GM21825 (cell line): ENCODE results near the gene PRR30.

Experiments used
- ATAC-seq: cut with Tn5 transposase; IDR thresholded peaks from one replicate; pipeline ENCODE4 v1.9.1; 2021; ENCODE audit warnings: mild to moderate bottlenecking, moderate library complexity; ENCODE audit not compliant: unreplicated experiment

PRR30 gene

DNA sequence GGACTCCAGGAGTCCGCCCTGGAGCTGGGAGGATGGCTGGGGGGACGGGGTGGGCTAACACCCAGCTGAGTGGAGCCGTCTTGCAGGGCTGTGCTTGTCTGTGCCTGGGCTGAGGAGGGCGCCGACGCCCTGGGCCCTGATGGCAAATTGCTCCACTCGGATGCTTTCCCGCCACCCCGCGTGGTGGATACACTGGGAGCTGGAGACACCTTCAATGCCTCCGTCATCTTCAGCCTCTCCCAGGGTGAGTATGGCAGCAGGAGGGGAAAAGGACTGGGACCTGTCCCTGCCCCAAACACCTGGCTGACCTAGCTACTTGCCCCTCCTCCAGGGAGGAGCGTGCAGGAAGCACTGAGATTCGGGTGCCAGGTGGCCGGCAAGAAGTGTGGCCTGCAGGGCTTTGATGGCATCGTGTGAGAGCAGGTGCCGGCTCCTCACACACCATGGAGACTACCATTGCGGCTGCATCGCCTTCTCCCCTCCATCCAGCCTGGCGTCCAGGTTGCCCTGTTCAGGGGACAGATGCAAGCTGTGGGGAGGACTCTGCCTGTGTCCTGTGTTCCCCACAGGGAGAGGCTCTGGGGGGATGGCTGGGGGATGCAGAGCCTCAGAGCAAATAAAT lies 39.8 kb downstream of the PRR30 start:
- ATAC-seq = no peak

DNA sequence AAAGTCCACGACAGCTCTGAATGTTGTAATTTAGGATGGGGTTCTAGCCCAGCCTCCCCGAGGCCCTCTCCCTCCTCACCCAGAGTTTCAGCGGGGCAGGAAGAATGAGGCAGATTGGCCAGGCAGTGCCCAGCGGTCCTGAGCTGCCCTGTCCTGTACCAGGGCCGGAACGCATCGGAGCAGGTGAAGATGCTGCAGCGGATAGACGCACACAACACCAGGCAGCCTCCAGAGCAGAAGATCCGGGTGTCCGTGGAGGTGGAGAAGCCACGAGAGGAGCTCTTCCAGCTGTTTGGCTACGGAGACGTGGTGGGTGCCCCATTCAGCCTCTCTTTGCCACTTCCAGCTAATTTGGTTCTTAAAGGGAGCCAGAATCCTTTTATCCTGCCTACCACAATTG lies 41.9 kb downstream of the PRR30 start:
- ATAC-seq = no peak

DNA sequence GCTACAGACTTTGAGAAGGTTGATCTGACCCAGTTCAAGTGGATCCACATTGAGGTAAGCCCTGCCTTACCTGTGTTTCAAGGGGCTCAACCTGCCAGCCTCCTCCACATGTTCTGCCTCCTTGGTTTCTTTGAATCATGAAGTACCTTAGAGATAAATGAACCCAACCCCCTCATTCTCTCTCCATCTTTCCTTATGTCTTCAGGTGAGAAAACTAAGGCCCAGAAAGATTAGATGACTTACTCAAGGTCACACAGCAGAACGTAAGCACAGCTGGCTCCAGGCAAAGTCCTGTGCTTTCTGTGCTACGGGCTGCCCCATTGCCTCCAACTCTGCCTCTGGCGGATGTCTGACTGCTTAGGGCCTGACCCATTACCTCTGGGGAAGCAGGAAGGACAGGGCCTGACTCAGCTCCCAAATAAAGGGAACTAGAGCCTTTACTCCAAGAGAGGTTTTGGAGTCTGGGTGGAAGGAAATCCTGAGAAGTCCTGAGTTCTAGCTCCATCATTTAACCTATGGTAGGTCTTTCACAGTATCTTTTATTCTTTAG lies 42.4 kb downstream of the PRR30 start:
- ATAC-seq = no peak

DNA sequence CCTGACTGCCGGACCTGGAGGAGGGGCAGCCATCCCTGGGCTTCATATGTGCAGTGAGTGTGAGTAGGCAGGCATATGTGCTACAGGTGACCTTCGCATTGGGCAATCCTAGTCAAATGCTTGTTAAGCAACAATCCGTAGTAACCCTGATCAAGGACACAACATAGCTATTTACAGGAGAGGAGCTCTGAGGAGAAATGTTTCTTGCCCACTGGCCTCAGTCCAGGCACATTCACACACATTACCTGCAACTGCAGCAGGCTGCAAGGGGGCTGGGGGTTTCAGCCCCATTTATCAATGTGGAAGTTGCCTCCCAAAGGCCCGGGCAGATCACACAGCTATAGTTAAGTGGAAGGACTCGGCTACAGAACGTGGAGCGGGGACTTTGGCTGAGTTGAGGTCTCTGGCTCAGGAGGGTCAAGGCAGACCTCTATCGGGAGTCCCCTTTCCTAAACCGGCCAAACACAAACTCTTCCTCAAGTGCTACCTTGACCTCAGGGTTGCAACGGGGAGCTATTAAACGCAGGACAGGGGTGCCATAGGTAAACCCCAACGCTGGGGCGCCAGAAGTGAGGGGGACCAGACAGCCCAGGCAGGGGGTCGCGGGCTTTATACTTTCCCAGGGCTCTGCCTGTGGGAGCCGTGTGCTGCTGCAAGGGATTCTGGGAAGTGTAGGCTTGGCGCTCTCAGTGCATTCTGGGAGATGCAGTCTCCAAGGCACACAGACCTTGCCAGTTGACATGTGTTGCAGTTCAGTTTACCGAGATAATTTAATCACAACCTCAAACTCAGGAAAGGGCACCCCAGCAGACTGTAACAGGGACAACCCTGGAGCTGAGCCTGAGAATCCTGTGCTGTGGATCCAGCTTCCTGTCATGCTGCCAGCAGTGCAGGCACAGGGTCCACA lies 43.2 kb downstream of the PRR30 start:
- ATAC-seq = no peak

DNA sequence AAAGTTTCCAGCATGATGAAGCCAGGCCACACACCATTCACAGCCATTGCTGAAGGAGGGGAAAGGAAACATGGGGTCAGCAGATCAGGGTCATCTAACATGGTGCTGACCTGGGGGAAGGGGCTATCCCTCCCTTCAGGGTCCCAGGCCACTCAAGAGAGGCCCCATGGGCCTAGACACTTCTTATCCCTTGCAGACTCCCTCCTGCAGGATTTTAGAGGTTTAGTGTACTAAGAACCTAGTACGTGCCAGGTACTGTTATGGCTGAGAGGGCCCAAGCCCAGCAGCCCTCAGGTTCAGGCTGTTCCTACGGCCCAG lies 43.8 kb downstream of the PRR30 start:
- ATAC-seq = no peak

DNA sequence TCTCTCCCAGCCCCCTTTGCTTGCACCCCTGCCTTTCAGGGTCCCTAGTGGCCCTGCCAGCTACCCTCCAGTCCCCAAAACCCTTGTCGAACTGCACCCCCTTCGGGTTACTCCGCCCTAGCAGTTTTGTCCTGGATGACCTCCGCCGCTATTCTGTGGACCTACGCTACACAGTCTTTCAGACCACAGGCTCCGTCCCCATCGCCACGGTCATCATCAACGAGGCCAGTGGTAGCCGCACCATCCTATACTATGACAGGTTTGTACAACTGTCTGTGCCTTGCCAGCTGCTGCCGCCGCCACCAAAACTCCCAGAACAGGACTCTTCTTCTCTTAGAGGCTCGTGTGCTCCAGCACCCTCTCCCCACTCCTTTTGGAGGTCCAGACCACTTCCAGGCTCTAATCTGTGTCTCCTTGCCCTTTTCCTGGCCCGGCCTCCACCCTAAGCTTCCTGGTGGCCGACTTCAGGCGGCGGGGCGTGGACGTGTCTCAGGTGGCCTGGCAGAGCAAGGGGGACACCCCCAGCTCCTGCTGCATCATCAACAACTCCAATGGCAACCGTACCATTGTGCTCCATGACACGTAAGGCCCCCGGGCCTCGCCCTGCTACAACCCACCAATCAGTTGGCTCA lies 44.7 kb downstream of the PRR30 start:
- ATAC-seq = no peak

DNA sequence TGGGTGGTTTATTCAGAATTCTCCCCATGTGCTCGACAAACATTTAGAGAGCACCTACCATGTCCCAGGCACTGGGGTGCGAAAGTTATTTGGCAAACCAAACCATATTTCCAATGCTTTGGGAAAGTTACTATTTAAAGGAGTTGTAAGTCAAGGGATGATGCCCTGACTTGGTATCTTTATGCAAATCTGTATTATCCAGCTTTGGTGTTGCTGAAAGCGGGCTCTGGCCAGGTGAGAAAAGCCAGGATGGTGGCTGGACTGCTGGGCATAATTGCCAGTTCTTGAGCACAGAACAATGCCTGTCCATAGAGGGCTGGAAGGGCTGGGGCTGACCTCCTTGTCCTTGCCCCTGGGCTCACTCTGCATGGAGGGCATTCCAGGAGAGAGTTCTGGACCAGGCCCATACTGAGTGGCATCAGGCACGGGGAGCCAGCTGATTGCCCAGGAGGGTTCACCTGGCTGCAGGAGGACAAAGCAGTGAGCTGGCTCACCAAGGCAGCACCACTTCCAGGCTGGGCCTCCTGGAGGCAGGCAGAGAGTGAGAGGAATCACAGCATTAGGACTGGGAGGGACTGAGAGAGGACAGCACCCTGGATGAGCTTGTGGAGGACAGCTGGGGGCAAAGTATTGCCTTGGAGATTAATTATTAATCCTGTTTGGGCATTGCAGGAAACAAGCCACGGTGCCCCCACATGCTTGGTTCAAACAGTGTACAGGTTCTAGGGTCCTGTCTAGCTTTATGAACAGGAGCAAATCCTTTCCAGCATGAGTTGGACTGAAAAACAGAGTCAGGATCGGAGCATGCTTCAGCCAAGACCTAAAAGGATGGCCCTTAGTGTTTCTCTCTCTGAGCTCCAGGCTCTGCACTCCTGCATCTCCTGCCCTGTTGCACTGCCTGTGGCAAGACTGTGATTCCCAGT lies 45.5 kb downstream of the PRR30 start:
- ATAC-seq = no peak

DNA sequence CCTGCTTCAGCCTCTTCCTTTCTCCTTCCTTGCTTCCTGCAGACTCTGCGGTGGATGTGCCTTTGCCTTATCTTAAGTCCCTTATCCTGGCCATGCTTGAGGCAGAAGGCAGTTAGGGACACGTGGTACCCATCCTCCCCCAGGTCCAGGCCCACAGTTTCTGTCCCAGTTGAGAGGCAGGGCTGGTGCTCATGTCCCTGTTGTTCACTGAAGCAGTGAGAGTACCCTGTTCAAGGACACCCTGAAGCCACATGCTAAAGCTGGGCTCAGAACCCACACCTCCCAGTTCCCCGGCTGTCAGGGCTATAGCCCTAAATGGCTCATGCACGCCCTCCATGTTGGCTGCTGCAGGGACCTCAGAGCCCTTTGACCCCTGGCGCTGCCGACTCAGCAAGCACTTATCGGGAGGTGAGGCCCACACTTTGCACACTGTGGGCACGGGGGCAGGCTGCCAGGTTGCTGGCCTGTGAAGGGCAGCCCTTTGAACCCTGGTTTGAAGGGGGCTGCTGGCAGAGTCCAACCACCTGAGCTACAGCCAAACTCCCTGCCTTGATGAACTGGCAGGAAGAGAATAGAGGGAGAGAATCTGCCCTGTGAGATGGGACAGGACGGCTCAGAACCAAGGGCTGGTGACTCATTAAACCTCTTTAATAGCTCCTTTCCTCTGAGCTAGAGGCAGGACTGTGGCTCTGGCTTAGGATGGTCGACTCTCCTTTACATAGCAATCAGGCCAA lies 46.3 kb downstream of the PRR30 start:
- no peak for ATAC-seq

DNA sequence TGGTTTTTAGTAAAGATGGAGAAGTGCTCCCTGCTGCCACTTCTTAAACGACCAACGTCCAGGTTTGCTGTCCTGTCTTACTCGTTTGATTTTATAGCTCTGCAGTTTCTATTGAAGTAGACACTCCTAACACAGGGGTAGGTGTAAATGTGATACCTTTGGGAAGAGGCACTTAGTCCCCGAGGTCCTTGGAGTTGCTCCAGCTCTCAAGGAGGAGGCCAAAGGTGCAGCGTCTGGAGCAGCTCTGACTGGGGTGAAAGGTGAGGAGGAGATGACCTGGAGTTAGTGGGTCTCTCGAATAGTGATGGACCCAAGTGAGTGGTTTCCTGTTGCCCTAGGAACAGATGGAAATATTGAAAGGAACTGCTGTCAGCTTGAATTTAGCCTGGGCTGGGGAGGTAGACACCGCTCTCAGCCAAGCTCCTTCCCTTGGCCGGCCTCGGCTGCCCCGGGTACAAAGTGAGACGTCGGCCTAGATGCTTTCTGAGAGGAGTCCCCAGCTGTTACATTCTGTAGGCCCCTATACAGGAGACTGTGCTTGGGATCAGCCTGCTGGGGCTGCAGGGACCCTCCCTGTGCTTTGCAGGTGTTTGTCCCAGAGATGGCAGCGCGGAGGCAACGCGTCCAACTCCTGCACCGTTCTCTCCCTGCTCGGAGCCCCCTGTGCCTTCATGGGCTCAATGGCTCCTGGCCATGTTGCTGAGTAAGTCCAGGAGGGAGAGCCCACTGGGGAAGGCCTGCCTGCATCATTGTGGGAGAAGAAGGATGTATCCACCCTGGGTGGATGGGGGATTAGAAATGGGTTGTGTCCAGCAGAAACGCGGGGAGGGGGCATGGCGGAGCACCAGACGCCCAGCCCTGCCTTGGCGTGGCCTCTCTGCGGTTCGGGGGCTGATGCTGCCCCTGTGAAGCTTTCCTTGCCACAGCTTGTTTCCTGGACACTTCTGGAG lies 47.2 kb downstream of the PRR30 start:
- ATAC-seq = no peak

DNA sequence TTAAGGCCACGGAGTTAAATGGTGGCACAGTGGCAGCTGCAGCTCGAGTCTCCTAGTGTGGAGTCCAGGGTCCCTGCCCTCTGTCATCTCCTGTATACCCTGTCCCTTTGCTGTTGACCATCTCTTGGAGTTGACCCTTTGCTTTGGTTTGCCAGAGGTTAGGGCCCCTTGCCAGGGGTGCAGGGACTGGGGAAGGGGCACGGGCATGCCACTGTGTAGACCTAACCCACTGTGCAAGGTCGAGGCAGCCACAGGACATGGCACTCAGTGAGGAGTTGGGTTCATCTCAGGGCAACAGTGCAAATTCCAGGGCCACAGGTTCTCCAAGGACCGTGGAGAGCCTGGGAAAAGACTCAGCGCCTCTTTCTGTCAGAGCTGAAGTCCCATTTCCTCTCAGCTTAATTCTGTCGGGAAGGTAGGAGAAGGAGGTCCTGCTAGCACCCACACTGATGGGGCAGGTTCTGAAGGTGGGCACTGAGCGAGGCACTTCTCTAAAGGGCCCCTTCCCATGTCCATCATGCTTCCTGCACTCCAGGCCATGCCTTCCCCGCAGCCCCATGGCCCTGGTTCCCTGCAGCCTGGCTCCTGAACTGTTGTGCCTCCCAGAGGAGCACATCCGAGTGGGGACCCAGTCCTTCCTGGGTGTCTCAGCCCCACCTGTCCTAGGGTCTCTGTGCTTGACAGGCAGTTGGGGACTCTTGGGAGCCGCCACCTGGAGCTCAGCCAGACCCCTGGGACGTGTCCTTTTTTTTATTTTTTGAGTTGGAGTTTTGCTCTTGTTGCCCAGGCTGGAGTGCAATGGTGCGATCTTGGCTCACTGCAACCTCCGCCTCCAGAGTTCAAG lies 49.9 kb downstream of the PRR30 start:
- no peak for ATAC-seq

DNA sequence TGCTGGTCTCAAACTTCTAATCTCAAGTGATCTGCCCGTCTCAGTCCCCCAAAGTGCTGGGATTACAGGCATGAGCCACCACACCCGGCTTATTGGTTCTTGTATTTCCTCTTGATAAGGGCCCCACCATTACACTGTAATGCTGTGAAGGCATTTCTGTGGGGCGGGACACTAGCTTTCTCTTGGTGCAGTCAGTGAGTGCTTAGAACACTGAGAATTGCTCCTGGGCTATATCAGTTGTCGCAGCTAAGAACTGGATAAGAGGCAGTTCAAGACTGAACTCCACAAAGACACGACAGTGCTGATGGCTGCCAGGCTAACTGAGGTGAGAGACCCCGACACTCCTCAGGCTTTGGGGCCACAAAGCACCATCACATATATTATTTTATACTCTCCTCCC lies 50.6 kb downstream of the PRR30 start:
- ATAC-seq = no peak

DNA sequence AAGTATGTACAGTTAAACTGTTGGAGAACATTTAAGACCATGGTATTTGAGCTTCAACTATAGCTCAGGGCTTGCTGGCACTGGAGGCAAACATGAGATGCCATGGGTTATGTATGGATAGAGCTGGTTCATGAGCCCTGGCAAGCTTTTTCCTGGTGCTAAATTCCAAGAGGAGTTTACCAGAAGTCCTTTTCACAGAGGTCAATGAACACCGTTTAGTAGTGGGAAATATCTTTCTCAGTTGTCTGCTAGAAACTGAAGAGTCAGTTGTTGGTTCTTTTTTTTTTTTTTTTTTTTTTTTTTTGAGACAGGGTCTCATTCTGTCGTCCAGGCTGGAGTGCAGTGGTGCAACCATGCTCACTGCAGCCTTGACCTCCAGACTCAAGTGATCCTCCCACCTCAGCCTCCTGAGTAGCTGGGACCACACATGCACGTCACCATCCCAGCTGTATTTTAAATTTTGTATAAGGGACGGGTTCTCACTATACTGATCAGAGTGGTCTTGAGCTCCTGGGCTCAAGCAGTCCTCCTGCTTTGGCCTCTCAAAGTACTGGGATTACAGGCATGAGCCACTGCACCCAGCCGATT lies 51.3 kb downstream of the PRR30 start:
- no peak for ATAC-seq
